Measurements from ENCODE around the gene POLE2. TPM values are rescaled to one million over a fixed set of nuclear protein-coding genes. Genes with fewer than 3 reads are reported as not detected.
"Not testable (repeated sequence)": the region's sequence is repeated elsewhere in the genome, so short reads cannot be mapped to it uniquely, and the experiment has no call there.

POLE2 gene
- total RNA-seq, 1 donor from 2014 or later: 1.9 TPM

DNA sequence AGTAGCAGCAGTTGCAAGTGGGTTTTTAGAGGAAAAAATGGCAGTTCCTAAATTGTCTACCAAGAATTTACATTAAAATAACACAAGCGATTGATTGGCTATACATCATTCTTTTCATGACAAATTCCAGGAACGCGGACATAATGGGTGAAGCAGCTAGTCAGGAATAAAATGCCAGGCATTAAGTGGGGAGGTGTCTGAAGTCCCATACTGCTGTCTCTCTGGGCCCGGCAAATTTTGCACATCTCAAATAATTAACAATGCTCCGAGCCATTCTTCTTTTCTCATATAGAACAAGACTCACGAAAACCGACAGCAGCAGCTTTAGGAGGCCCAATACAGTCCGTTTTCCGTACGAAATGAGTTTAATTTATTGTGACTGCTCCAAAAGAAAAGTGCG is 68.3 kb downstream of the POLE2 start:
- DNase-seq (ENCODE audit: low read depth): no peak

- DNase-seq (ENCODE audit: low read depth): not testable (repeated sequence)
Observed at GRCh38 chr14:49619273-49619672, 68.7 kb downstream of the POLE2 start.

- no peak for DNase-seq (ENCODE audit: low read depth)
Observed at GRCh38 chr14:49617852-49618519, 70.0 kb downstream of the POLE2 start.

- no peak for DNase-seq (ENCODE audit: low read depth)
Observed at GRCh38 chr14:49615776-49616175, 72.2 kb downstream of the POLE2 start.

- no peak for DNase-seq (ENCODE audit: low read depth)
Observed at GRCh38 chr14:49614196-49614595, 73.8 kb downstream of the POLE2 start.

GRCh38 chr14:49612671-49613070 is 75.3 kb downstream of the POLE2 start:
- DNase-seq (ENCODE audit: low read depth): no peak

GRCh38 chr14:49612251-49612650 is 75.8 kb downstream of the POLE2 start:
- no peak for DNase-seq (ENCODE audit: low read depth)

- DNase-seq (ENCODE audit: low read depth): no peak
Observed at GRCh38 chr14:49607583-49607982, 80.4 kb downstream of the POLE2 start.

DNA sequence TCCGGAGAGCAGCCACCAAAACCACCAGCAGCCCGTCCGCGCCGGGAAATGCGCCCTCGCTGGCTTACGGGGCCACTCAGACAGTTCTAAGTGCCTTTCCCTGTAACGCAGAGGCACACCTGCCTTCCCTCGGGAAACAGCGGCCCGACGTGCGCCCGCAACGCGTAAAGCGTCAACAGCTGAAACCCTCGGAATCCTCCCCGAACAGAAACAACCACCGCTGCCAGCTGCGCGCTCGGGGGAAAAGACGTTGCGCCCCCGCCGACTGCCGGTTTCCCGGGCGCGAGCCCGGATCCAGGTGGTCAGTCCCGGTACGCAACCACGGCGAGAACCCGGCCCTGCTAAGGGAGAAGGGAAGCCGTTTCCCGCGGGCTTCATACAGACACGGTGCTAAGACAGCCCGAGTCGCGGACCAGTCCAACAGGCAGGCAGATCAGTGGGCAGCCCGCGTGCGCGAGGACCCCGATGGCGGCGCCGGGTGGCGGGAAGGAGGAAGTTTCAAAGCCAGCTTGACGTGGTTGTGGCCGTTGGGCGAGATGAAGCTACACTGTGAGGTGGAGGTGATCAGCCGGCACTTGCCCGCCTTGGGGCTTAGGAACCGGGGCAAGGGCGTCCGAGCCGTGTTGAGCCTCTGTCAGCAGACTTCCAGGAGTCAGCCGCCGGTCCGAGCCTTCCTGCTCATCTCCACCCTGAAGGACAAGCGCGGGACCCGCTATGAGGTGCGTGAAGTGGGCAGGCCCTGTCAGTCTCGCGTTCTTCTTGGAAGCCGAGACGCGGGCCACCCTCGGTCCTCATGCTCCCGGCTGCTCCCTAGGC is 89.3 kb downstream of the POLE2 start, which contains the start of gene LRR1:
Gene LRR1, plus strand, starts transcription at position 456 of the 816 bp plus-strand sequence. Its CDS starts 81 bp downstream, at position 537.
- DNase-seq (ENCODE audit: low read depth): peak; percentile 63

GRCh38 chr14:49598189-49598484 is 89.9 kb downstream of the POLE2 start:
- DNase-seq (ENCODE audit: low read depth): no peak

- peak; percentile 36 for DNase-seq (ENCODE audit: low read depth)
Observed at GRCh38 chr14:49594347-49595091, 93.5 kb downstream of the POLE2 start.

Other genes starting within 250 kb of the POLE2 start
- gene RPS29, start 101.8 kb downstream of the POLE2 start, total RNA-seq: 336 and 4,414 TPM in 2 replicates
- gene LRR1, start 89.3 kb downstream of the POLE2 start, total RNA-seq: 7.4 and 21.2 TPM in 2 replicates
- 238 and 277 TPM in 2 replicates for gene RPL36AL, start 67.6 kb downstream of the POLE2 start, total RNA-seq
- gene MGAT2, start 67.4 kb downstream of the POLE2 start, total RNA-seq: 54.3 and 107 TPM in 2 replicates
- 17.4 and 19.8 TPM in 2 replicates for gene DNAAF2, start 53.0 kb downstream of the POLE2 start, total RNA-seq
- gene KLHDC1, start 4.9 kb upstream of the POLE2 start, total RNA-seq: 0.52 and 4.3 TPM in 2 replicates
- gene KLHDC2, start 79.9 kb upstream of the POLE2 start, total RNA-seq: 45.5 and 78.1 TPM in 2 replicates
- gene NEMF, start 164.6 kb upstream of the POLE2 start, total RNA-seq: 27.8 and 117 TPM in 2 replicates
- gene ARF6, start 204.9 kb upstream of the POLE2 start, total RNA-seq: 103 and 113 TPM in 2 replicates